GM12801 (cell line): ENCODE measurements around the gene E2F1.

ENCODE experiments used
- TF ChIP-seq, protein P1 (sequence below): IDR thresholded peaks from one replicate; pipeline ENCODE4 v1.5.1; 2011; ENCODE audit warnings: control low read depth; ENCODE audit not compliant: insufficient read length; ENCODE audit errors: extremely low read depth

E2F1 gene

DNA sequence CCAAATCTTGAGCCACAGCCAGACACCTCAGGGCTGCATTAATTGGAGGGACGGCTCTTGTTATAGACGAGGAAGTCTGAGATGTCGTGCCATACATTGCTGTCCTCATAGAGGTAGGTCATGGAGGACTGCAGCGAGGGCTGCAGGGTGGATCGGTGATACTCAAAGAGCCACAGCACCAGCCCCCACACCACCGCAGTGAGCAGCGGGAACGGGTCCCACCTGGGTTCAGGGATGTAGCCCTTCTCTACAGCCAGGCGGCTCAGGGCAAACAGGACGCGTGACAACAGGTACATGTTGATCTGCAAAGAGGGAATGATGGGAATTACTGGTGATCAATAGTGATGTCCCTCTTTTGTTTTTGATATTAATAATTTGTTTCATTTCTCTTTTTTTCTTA is 21.5 kb upstream of the E2F1 start:
- TF ChIP-seq, protein P1, sequence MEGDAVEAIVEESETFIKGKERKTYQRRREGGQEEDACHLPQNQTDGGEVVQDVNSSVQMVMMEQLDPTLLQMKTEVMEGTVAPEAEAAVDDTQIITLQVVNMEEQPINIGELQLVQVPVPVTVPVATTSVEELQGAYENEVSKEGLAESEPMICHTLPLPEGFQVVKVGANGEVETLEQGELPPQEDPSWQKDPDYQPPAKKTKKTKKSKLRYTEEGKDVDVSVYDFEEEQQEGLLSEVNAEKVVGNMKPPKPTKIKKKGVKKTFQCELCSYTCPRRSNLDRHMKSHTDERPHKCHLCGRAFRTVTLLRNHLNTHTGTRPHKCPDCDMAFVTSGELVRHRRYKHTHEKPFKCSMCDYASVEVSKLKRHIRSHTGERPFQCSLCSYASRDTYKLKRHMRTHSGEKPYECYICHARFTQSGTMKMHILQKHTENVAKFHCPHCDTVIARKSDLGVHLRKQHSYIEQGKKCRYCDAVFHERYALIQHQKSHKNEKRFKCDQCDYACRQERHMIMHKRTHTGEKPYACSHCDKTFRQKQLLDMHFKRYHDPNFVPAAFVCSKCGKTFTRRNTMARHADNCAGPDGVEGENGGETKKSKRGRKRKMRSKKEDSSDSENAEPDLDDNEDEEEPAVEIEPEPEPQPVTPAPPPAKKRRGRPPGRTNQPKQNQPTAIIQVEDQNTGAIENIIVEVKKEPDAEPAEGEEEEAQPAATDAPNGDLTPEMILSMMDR = no peak

- TF ChIP-seq, protein P1 = no peak
These were observed 18.2 kb upstream of the E2F1 start for GRCh38 chr20:33704197-33704924.

DNA sequence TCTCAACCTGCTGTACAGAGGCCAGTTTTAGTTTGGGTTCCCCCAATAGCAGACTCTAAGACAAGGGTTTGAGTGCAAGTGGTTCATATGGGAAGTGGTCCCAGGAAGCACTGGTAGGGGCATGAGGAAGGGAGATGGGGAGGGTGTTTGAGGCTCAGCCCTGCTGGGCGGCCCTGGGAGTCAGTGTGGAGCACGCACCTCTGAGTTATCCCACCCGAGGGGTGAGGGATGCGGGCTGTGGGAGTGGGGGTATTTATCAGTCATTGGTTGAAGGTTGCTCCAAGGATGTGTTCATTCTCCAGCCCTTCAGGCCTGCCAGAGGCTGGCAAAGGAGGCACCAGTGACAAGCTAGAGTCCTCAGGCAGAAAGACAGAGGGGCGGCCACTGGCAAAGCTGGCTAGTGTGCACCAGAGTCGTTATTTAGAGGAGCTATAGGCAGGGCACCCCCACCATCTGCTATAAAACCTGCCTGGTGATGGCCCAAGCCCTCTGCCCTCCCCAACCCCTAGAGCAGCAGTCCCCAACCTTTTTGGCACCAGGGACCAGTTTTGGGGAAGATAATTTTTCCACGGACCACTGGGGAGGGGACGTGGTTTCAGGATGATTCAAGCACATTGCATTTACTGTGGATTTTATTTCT is 17.4 kb upstream of the E2F1 start:
- TF ChIP-seq, protein P1 = no peak

GRCh38 chr20:33702861-33703260 is 16.7 kb upstream of the E2F1 start:
- TF ChIP-seq, protein P1 = no peak

GRCh38 chr20:33701629-33702450 is 15.7 kb upstream of the E2F1 start:
- TF ChIP-seq, protein P1 = no peak

GRCh38 chr20:33697129-33697528 is 10.9 kb upstream of the E2F1 start:
- TF ChIP-seq, protein P1 = no peak

- TF ChIP-seq, protein P1 = no peak
These were observed 10.3 kb upstream of the E2F1 start for GRCh38 chr20:33696448-33696847.
